ENCODE measurements around the gene KIAA0825.

KIAA0825 gene

DNA sequence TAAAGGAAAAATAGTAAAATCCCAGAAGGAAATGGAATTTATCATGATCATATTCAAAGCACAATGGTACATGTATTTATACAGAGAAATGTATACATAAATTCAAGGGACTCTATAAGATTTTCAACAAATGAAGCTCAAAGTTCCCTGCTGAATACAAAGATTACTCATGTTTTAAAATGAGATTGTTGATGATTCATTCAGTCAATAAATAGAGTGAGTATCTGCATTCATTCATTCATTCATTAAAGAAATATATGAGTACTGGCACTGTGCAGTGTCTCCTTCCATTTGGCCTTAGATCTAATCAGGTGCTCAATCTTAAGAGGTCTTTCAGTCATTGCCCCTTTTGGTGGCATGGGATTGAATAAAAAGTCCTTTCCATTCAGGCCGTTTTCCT, 310.0 kb downstream of the KIAA0825 start:
- Histone ChIP-seq H3K4me3 (ENCODE audit: insufficient read length, low read depth) (no peak overlapping the region), H3K27me3 (ENCODE audit: insufficient read depth, insufficient read length) (no peaks in the 10 kb centered on the region), H3K36me3 (ENCODE audit: insufficient read depth, insufficient read length, low read length) (no peaks in the 10 kb centered on the region), H3K9me3 (ENCODE audit: insufficient read depth, low read length) (no peaks in the 10 kb centered on the region), H3K9ac (ENCODE audit: insufficient read length, low read depth) (no peak overlapping the region), H3K4me1 (ENCODE audit: insufficient read depth, insufficient read length) (no peaks in the 10 kb centered on the region)
- TF ChIP-seq SUZ12 (IDR thresholded peaks at IDR 0.05; ENCODE audit: extremely low read depth, insufficient read depth, insufficient read length) (no peak), YY1 (IDR thresholded peaks at IDR 0.05; ENCODE audit: insufficient read depth, insufficient read length) (no peak), ZNF274 (IDR thresholded peaks at IDR 0.05; ENCODE audit: low read depth, low read length) (no peak)
- no peak for DNase-seq (ENCODE audit: low read depth, low spot score)

DNA sequence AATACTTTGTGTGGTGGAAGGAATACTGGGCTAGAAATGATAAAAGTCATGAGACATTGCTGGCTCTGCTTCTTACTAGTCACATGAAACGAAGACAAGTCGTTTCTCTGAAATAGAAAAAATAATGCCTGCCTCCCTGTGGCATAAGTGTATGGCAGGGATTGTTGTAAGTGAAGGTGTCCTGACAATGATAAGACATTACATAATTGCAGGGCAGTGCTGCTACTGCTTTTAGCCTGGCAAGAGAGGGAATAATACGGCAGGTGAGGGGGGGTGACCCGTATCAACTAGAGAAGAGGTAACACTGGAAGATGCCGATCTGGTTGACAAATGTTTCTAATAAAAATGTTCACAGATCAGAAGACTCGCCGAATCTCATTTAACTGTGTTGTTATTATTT, 314.3 kb downstream of the KIAA0825 start:
- H3K27me3 ChIP-seq (ENCODE audit: insufficient read depth, insufficient read length) = no peaks in the 10 kb centered on the region

DNA sequence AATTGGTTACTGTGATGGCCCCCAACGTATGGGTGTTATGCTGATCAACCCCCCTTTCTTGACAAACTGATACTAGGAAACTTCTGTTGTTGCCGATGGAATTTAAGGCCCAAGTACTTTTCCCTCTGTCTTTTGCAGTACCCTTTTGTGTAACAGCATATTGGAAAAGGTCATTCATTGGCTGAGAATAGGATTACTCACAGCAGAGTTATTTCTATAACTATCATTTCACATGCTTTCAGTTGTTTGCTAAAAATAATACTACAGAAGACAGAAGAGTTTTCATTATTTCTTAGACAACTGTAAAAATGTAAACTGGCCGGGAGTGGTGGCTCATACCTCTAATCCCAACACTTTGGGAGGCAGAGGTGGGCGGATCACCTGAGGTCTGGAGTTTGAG, 329.5 kb downstream of the KIAA0825 start:
- H3K36me3 ChIP-seq (ENCODE audit: insufficient read depth, insufficient read length, low read length) = no peaks in the 10 kb centered on the region
- no peak overlapping the region for H3K9ac ChIP-seq (ENCODE audit: insufficient read length, low read depth)
- no peaks in the 10 kb centered on the region for H3K4me1 ChIP-seq (ENCODE audit: insufficient read depth, insufficient read length)
- no peak for DNase-seq (ENCODE audit: low read depth, low spot score)
- TF ChIP-seq ZNF274 (IDR thresholded peaks at IDR 0.05; ENCODE audit: low read depth, low read length) (no peak), YY1 (IDR thresholded peaks at IDR 0.05; ENCODE audit: insufficient read depth, insufficient read length) (no peak), SUZ12 (IDR thresholded peaks at IDR 0.05; ENCODE audit: extremely low read depth, insufficient read depth, insufficient read length) (no peak)
- no peaks in the 10 kb centered on the region for H3K9me3 ChIP-seq (ENCODE audit: insufficient read depth, low read length)
- H3K4me3 ChIP-seq (ENCODE audit: insufficient read length, low read depth) = no peak overlapping the region
- no peaks in the 10 kb centered on the region for H3K27me3 ChIP-seq (ENCODE audit: insufficient read depth, insufficient read length)

More for the DNA sequence above, 314.3 kb downstream of the KIAA0825 start:
- Histone ChIP-seq H3K9me3 (ENCODE audit: insufficient read depth, low read length) (no peaks in the 10 kb centered on the region), H3K4me1 (ENCODE audit: insufficient read depth, insufficient read length) (no peaks in the 10 kb centered on the region), H3K9ac (ENCODE audit: insufficient read length, low read depth) (no peak overlapping the region), H3K36me3 (ENCODE audit: insufficient read depth, insufficient read length, low read length) (no peaks in the 10 kb centered on the region), H3K4me3 (ENCODE audit: insufficient read length, low read depth) (no peak overlapping the region)
- TF ChIP-seq SUZ12 (IDR thresholded peaks at IDR 0.05; ENCODE audit: extremely low read depth, insufficient read depth, insufficient read length) = no peak
- no peak for TF ChIP-seq YY1 (IDR thresholded peaks at IDR 0.05; ENCODE audit: insufficient read depth, insufficient read length)
- TF ChIP-seq ZNF274 (IDR thresholded peaks at IDR 0.05; ENCODE audit: low read depth, low read length) = no peak
- no peak for DNase-seq (ENCODE audit: low read depth, low spot score)

DNA sequence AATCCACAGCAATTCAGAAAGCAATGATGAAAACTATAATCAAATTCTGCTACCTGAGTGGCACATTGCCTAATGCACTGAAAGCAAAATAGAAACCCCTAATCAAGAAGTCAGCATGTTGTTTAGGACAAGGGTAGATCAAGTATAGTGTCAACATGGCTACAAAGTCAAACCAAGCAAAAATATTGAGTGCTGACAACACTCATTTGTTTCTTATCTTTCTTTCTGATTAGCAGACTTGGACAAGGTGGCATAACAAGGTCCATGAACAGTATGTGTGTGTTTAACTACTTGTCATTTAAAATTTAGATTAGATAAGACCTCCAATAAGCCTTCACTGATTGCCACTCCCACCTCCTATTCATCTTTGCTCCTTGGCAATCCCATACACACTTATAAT, 332.4 kb downstream of the KIAA0825 start:
- Histone ChIP-seq H3K9me3 (ENCODE audit: insufficient read depth, low read length) (no peaks in the 10 kb centered on the region), H3K4me3 (ENCODE audit: insufficient read length, low read depth) (no peak overlapping the region), H3K27me3 (ENCODE audit: insufficient read depth, insufficient read length) (no peaks in the 10 kb centered on the region), H3K4me1 (ENCODE audit: insufficient read depth, insufficient read length) (no peaks in the 10 kb centered on the region), H3K36me3 (ENCODE audit: insufficient read depth, insufficient read length, low read length) (no peaks in the 10 kb centered on the region), H3K9ac (ENCODE audit: insufficient read length, low read depth) (no peak overlapping the region)
- no peak for TF ChIP-seq ZNF274 (IDR thresholded peaks at IDR 0.05; ENCODE audit: low read depth, low read length)
- TF ChIP-seq YY1 (IDR thresholded peaks at IDR 0.05; ENCODE audit: insufficient read depth, insufficient read length) = no peak
- no peak for TF ChIP-seq SUZ12 (IDR thresholded peaks at IDR 0.05; ENCODE audit: extremely low read depth, insufficient read depth, insufficient read length)
- no peak for DNase-seq (ENCODE audit: low read depth, low spot score)

DNA sequence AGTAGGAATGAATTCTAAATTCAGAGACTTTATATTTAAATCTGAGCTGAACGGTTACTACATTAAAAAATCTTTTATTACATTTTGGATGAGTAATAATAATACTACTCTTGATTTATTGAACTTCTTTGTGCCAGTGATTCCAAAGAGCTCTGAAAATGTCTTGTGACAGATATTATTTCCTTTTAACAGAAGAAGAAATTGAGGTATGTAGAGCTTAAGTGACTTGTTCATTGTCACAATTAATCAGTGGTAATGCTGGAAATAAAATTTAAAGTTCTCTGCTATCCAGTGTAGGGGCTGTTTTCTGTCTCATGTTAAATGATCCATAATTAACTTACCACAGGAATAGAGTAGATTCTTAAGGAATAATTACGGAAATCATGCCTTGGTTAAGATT, 335.3 kb downstream of the KIAA0825 start:
- no peak overlapping the region for H3K9ac ChIP-seq (ENCODE audit: insufficient read length, low read depth)
- TF ChIP-seq YY1 (IDR thresholded peaks at IDR 0.05; ENCODE audit: insufficient read depth, insufficient read length) (no peak), ZNF274 (IDR thresholded peaks at IDR 0.05; ENCODE audit: low read depth, low read length) (no peak), SUZ12 (IDR thresholded peaks at IDR 0.05; ENCODE audit: extremely low read depth, insufficient read depth, insufficient read length) (no peak)
- H3K4me3 ChIP-seq (ENCODE audit: insufficient read length, low read depth) = no peak overlapping the region
- no peaks in the 10 kb centered on the region for H3K27me3 ChIP-seq (ENCODE audit: insufficient read depth, insufficient read length)
- H3K36me3 ChIP-seq (ENCODE audit: insufficient read depth, insufficient read length, low read length) = no peaks in the 10 kb centered on the region
- no peak for DNase-seq (ENCODE audit: low read depth, low spot score)
- no peaks in the 10 kb centered on the region for H3K9me3 ChIP-seq (ENCODE audit: insufficient read depth, low read length)
- H3K4me1 ChIP-seq (ENCODE audit: insufficient read depth, insufficient read length) = no peaks in the 10 kb centered on the region

DNA sequence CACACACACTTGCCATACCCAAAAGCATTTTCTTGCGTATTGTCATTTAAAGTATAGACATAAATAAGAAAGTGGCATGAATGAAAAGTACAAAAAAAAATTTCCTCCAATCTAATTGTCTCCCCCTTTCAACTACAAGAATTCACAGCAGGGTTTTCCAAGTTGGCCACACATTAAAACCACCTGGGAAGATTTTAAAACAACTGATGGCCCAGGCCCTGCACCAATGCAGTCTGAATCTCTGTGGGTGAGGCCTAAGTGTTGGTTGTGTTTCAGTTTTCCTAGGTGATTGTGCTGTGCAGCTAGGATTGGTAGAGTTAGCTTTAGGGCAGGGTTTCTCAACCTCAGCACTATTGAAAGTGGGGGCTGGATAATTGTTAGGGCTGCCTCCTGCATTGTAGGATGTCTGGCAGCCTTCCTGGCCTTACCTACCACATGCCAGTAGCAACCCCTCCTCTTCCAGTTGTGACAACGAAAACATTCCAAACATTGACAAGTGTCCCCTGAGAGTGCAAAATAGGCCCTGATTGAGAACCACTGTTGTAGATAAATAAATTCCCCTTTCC, 337.1 kb downstream of the KIAA0825 start:
- TF ChIP-seq ZNF274 (IDR thresholded peaks at IDR 0.05; ENCODE audit: low read depth, low read length) = no peak
- no peak for TF ChIP-seq YY1 (IDR thresholded peaks at IDR 0.05; ENCODE audit: insufficient read depth, insufficient read length)
- no peak for TF ChIP-seq SUZ12 (IDR thresholded peaks at IDR 0.05; ENCODE audit: extremely low read depth, insufficient read depth, insufficient read length)
- Histone ChIP-seq H3K4me3 (ENCODE audit: insufficient read length, low read depth) (no peak overlapping the region), H3K27me3 (ENCODE audit: insufficient read depth, insufficient read length) (no peaks in the 10 kb centered on the region), H3K36me3 (ENCODE audit: insufficient read depth, insufficient read length, low read length) (no peaks in the 10 kb centered on the region), H3K9me3 (ENCODE audit: insufficient read depth, low read length) (no peaks in the 10 kb centered on the region), H3K4me1 (ENCODE audit: insufficient read depth, insufficient read length) (no peaks in the 10 kb centered on the region), H3K9ac (ENCODE audit: insufficient read length, low read depth) (no peak overlapping the region)
- DNase-seq (ENCODE audit: low read depth, low spot score) = no peak

DNA sequence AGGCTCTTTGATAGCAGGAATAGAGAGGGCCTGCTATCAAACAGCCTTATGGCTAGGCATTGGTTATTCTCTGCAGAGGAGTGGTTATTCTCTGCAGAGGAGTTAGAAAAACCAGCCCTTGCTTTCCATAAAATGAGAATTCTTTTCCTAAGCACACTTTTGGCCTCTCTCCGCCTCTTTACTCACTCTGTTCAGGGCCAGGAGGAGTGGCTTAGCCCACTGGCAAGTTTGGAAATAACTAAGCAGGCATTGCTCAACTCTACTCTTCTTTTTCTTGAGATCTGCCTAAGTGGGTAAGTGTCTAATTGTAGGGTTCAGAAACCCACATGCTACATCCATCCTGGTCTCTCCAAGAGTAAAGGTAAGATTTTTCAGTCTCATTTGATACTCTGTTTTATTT, 341.7 kb downstream of the KIAA0825 start:
- no peaks in the 10 kb centered on the region for H3K36me3 ChIP-seq (ENCODE audit: insufficient read depth, insufficient read length, low read length)
- no peaks in the 10 kb centered on the region for H3K9me3 ChIP-seq (ENCODE audit: insufficient read depth, low read length)
- no peak overlapping the region for H3K9ac ChIP-seq (ENCODE audit: insufficient read length, low read depth)
- no peaks in the 10 kb centered on the region for H3K27me3 ChIP-seq (ENCODE audit: insufficient read depth, insufficient read length)
- H3K4me3 ChIP-seq (ENCODE audit: insufficient read length, low read depth) = no peak overlapping the region
- TF ChIP-seq ZNF274 (IDR thresholded peaks at IDR 0.05; ENCODE audit: low read depth, low read length) = no peak
- TF ChIP-seq SUZ12 (IDR thresholded peaks at IDR 0.05; ENCODE audit: extremely low read depth, insufficient read depth, insufficient read length) = no peak
- no peak for TF ChIP-seq YY1 (IDR thresholded peaks at IDR 0.05; ENCODE audit: insufficient read depth, insufficient read length)
- no peaks in the 10 kb centered on the region for H3K4me1 ChIP-seq (ENCODE audit: insufficient read depth, insufficient read length)
- no peak for DNase-seq (ENCODE audit: low read depth, low spot score)
